SU-DHL-6 (cell line): ENCODE measurements around the gene TOX2.

Experiments used
- CTCF ChIP-seq: fragments of 200-600 bp; sonication (generic); IDR thresholded peaks from one replicate; pipeline ENCODE4 v1.5.1; 2017; ENCODE audit warnings: antibody characterized with exemption, mild to moderate bottlenecking, low read length, moderate library complexity; ENCODE audit not compliant: insufficient read depth, poor library complexity, severe bottlenecking
- EZH2phosphoT487 ChIP-seq: fragments of 200-600 bp; sonication (generic), shearing (Covaris generic); conservative IDR thresholded peaks from 2 replicates; pipeline ENCODE4 v1.6.1; 2018; ENCODE audit warnings: mild to moderate bottlenecking, antibody characterized with exemption, low read length, moderate library complexity, mixed read lengths

- TF ChIP-seq CTCF (no peak), EZH2phosphoT487 (no peak)
These were observed 42.7 kb downstream of the TOX2 start for GRCh38 chr20:43957392-43957791.
